GM18868 (cell line): ENCODE measurements around the gene MALL.
"Not testable (repeated sequence)": the region's sequence is repeated elsewhere in the genome, so short reads cannot be mapped to it uniquely, and the experiment has no call there.

Experiments used
- ATAC-seq: cut with Tn5 transposase; IDR thresholded peaks from one replicate; pipeline ENCODE4 v1.9.1; 2021; ENCODE audit warnings: mild to moderate bottlenecking, moderate library complexity; ENCODE audit not compliant: unreplicated experiment

MALL gene

DNA sequence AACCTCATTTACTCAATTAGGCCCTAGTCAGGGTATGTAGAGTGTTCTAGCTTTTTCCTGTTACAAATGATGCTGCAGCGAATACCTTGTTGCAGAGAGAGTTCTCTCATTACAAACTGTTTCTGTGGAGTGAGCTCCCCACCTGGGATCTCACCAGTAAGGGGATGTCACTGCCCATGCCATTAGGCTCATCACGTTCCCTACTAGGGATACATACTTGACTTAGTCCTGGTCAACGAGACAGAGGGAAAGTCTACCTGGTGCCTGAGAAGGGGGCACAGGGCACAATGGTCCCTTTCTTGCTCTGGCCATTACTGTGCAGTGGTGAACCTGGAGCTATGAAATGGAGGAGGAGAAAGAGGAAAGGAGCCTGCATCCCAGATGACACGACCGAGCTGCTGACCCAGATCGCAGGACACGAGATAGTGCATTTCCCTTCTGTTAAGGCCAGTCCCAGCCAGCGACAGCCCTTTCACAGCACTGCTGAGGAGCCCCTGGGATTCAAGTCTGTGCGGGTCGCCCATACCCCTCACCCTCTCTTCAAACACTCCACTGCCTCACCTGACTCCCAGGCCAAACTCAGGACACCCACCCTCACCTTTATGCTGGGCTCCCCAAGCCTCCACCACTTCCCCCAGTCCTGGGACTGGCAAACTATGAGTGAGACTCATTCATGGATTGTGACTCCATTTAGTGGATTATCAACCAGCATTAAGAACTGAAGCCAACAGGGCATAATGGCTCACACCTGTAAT, 16.0 kb downstream of the MALL start:
- ATAC-seq = no peak

DNA sequence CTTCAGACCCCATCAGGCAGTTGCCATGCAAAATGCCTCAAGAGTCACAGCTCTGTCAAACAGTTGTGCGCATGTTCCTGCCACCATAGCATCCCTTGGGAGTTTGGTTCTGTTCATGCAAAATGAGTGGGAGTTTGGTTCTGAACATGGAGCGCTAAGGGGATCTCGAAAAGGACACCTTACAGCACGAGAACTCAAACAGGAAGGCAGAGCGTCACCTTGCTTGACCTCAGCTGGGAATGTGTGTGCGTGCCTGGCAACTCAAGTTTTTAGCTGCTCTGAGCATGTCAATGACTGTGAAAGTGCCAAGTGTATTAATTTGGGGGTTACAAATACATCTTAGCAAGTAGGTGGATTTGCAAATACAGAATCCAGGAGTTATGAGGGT, 16.6 kb downstream of the MALL start:
- ATAC-seq = no peak

- no peak for ATAC-seq
Measured at GRCh38 chr2:110097506-110098220, 18.0 kb downstream of the MALL start.

GRCh38 chr2:110095994-110096633, 19.5 kb downstream of the MALL start:
- ATAC-seq = no peak

DNA sequence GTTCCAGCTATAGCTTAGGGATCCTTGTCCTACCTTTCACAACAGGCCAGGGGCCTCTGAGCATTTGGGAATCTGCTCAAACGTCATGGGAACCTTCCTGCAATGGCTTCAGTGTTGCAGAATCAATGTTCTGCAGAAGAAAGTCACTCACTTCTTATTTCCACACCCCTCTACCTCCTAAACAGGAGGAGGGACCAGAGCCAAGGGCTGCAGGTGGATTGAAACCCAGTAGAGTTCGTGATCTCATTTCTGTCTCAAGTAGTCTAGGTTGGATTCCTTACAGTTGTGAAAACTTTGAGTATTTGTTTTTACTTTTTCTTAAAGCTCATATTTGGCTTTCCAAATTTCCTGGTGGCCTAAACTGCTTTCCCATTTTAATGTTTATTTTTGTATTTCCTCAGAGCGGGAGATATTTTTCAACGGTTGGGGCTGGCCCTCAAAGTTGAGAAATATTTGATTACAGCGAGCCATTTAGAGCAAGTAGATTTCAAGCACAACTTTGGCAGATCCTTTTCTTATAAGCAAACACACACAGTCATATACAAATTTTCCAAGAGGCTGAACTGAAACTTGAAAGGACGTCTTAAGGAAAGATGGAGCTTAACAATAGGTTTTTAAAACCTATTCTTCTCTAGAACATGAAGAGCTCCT, 20.6 kb downstream of the MALL start:
- not testable (repeated sequence) for ATAC-seq

DNA sequence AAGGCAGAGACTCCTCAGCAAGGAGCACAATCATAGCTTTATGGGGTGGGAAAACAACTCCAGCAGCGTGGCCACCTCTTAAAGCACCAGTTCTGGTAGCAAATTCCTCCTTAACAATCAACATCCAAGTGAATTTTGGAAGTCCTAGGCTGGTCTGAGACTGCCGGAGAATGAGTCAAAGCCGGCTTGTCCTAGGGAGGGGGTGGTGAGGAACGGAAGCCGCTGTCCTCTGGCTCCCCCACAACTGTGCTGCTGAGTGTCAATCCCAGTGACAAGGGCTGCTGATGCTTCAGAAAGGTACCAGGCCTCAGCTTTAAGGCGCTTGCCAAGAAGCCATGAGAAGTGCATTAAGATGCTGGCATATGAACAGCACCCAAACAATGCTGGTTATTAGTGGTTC, 21.7 kb downstream of the MALL start:
- not testable (repeated sequence) for ATAC-seq

DNA sequence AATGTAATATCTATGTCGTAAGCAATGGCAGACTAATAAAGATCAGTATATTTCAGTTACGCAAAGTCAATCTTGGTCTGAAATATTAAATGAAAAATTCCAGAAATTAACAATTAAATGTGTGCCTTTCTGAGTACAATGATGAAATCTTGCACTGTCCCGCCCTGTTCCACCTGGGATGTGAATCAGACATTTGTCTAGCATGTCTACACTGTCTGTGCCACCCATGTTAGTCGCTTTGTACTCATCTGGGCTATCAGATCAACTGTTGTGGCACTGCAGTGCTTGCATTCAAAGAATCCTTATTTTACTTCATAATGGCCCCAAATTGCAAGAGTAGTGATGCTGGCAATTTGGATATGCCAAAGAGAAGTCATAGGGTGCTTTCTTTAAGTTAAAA, 25.5 kb downstream of the MALL start:
- ATAC-seq = not testable (repeated sequence)

GRCh38 chr2:110083757-110084156, 31.9 kb downstream of the MALL start:
- ATAC-seq = not testable (repeated sequence)

DNA sequence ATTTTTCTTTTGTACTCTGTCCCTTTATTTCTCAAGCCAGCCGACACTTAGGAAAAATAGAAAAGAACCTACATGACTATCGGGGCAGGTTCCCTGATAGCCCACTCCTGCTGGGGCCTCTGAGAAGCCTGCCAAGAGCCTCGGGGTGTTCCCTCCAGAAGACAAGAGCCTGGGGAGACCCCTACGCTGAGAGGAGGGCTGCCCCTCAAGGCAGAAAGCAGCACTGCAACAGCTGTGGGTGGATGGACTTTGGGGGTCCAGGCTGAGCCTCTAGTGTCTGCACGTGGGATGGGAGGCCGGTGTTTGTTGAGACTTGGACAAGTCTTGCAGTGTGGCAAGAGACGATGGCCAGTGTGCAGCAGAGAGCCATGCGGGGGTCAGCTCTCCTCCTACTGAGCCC, 32.5 kb downstream of the MALL start:
- ATAC-seq = not testable (repeated sequence)

DNA sequence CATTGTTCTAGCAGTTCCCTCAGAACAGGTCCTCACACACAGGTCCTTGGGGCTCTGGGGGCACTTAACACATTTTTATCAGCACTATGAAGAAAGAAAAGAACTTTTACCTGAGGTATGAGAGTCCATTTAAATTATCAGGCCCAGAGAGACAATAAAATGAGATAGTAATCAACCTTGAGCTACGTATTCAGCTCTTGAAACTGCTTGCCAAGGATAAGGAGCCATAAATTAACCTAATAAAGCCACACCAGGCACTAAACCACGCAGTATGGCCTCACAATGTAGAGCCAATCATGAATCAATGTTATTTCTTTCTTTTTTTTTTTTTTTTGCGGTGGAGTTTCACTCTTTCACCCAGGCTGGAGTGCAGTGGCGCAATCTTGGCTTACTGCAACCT, 37.5 kb downstream of the MALL start:
- ATAC-seq = not testable (repeated sequence)

DNA sequence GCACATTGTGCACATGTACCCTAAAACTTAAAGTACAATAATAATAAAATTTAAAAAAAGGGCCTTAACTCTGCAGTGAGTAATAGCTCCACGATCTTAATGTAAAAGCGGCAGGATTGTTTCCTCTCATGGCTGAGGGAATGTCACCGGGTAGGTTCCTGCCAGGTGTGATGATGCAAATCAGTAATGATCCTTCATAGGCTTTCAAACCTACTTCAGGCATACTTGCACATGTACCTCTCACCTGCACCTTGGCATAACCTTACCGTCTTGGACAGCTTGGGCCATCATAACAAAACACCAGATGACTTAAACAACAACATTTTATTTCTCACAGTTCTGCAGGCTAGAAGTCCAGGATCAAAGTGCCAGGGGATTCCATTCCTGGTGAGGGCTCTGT, 39.7 kb downstream of the MALL start:
- ATAC-seq = not testable (repeated sequence)

- not testable (repeated sequence) for ATAC-seq
Measured at GRCh38 chr2:110069869-110070268, 45.8 kb downstream of the MALL start.

GRCh38 chr2:110068153-110068552, 47.5 kb downstream of the MALL start:
- ATAC-seq = not testable (repeated sequence)

GRCh38 chr2:110062332-110062731, 53.3 kb downstream of the MALL start:
- not testable (repeated sequence) for ATAC-seq

DNA sequence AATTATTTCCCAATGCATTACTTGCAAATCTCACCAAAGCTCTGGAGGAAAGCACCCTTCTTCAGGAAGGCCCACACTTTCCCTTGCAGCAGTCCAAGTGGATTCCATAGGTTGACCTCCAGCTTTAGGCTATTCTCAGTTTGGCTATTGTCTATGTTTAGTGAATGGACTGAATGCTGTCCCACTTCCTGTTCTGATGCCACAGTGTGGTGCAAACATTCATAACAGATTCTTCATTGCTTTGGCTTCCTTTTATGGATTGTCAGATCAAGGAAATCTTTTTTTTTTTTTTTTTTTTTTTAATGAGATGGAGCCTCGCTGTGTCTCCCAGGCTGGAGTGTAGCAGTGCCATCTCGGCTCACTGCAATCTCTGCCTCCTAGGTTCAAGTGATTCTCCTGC, 55.1 kb downstream of the MALL start:
- not testable (repeated sequence) for ATAC-seq

GRCh38 chr2:110059694-110060358, 55.8 kb downstream of the MALL start:
- not testable (repeated sequence) for ATAC-seq

GRCh38 chr2:110059009-110059693, 56.5 kb downstream of the MALL start:
- not testable (repeated sequence) for ATAC-seq

- ATAC-seq = not testable (repeated sequence)
Measured at GRCh38 chr2:110058034-110058433, 57.6 kb downstream of the MALL start.

- ATAC-seq = not testable (repeated sequence)
Measured at GRCh38 chr2:110055819-110056408, 59.7 kb downstream of the MALL start.
